Effector memory CD4-positive, alpha-beta T cell (primary cell): ENCODE data around the gene ABCB6.
A peak's percentile ranks its signal among the peaks of the same experiment; 100 is the strongest.

Experiments
- DNase-seq, 3 donors: peaks; one replicate each; pipeline ENCODE4 v3.0.0-alpha.2; 2020
- H3K27ac ChIP-seq: 2 replicates; pipeline ENCODE4 v1.7.0; 2013; ENCODE audit warnings: mild to moderate bottlenecking, low read length, moderate library complexity; ENCODE audit not compliant: insufficient read depth, poor library complexity, severe bottlenecking
- H3K27me3 ChIP-seq: replicated peaks from 2 replicates; pipeline ENCODE4 v1.7.0; 2013; ENCODE audit warnings: mild to moderate bottlenecking, low read length; ENCODE audit not compliant: insufficient read depth, control insufficient read depth, poor library complexity, severe bottlenecking
- H3K36me3 ChIP-seq: 2 replicates; pipeline ENCODE4 v1.7.0; 2013; ENCODE audit warnings: mild to moderate bottlenecking, low read length, moderate library complexity; ENCODE audit not compliant: control insufficient read depth, insufficient read depth
- H3K4me1 ChIP-seq: 2 replicates; pipeline ENCODE4 v1.7.0; 2013; ENCODE audit warnings: low read length, mild to moderate bottlenecking; ENCODE audit not compliant: control insufficient read depth, insufficient read depth, poor library complexity, severe bottlenecking
- H3K4me3 ChIP-seq: 2 replicates; pipeline ENCODE4 v1.7.0; 2013; ENCODE audit warnings: low read length, low read depth, mild to moderate bottlenecking; ENCODE audit not compliant: insufficient read depth, poor library complexity, severe bottlenecking
- H3K9me3 ChIP-seq: 2 replicates; pipeline ENCODE4 v1.7.0; 2013; ENCODE audit warnings: mild to moderate bottlenecking, low read length, moderate library complexity; ENCODE audit not compliant: control insufficient read depth

ABCB6 gene

GRCh38 chr2:219245899-219246230 lies 27.1 kb upstream of the ABCB6 start:
- no peaks in the 10 kb centered on the region for H3K9me3 ChIP-seq
- peak overlapping the region; percentile 93 for H3K4me3 ChIP-seq
- peak overlapping the region; percentile 95 for H3K27ac ChIP-seq
- peaks cover 12% of the 10 kb centered on the region for H3K36me3 ChIP-seq
- no peaks in the 10 kb centered on the region for H3K27me3 ChIP-seq
- H3K4me1 ChIP-seq: peaks cover 58% of the 10 kb centered on the region
- DNase-seq: no peak

GRCh38 chr2:219245148-219245898 lies 26.6 kb upstream of the ABCB6 start, which contains the start of the genes GLB1L and STK16:
GLB1L (minus strand) TSS chr2:219245444; CDS start chr2:219243573, 1,871 bp downstream.
STK16 (plus strand) TSS chr2:219245479; CDS start chr2:219246000, 521 bp downstream.
- peak; percentile 70 to 80 (median 78) for DNase-seq
- peaks cover 7% of the 10 kb centered on the region for H3K36me3 ChIP-seq
- peak within 1 kb of the TSS; percentile 93 for H3K4me3 ChIP-seq
- H3K4me1 ChIP-seq: peaks cover 54% of the 10 kb centered on the region
- H3K9me3 ChIP-seq: no peaks in the 10 kb centered on the region
- H3K27ac ChIP-seq: peak within 1 kb of the TSS; percentile 95
- H3K27me3 ChIP-seq: no peaks in the 10 kb centered on the region

GRCh38 chr2:219244789-219245147 lies 26.0 kb upstream of the ABCB6 start:
- Histone ChIP-seq H3K36me3 (peaks cover under 1% of the 10 kb centered on the region), H3K4me1 (peaks cover 49% of the 10 kb centered on the region), H3K4me3 (peak overlapping the region; percentile 93), H3K27ac (peak overlapping the region; percentile 95), H3K27me3 (no peaks in the 10 kb centered on the region), H3K9me3 (no peaks in the 10 kb centered on the region)
- no peak for DNase-seq

GRCh38 chr2:219243291-219243761 lies 24.6 kb upstream of the ABCB6 start:
- Histone ChIP-seq H3K27me3 (no peaks in the 10 kb centered on the region), H3K36me3 (peaks cover 5% of the 10 kb centered on the region), H3K27ac (no peak overlapping the region), H3K4me3 (no peak overlapping the region), H3K4me1 (peaks cover 37% of the 10 kb centered on the region), H3K9me3 (no peaks in the 10 kb centered on the region)
- no peak for DNase-seq

- peaks cover 73% of the 10 kb centered on the region for H3K36me3 ChIP-seq
Measured at GRCh38 chr2:219234331-219234730, 15.6 kb upstream of the ABCB6 start.

GRCh38 chr2:219230059-219230540 lies 11.3 kb upstream of the ABCB6 start:
- H3K27me3 ChIP-seq: no peaks in the 10 kb centered on the region
- H3K9me3 ChIP-seq: no peaks in the 10 kb centered on the region
- H3K4me1 ChIP-seq: peaks cover 13% of the 10 kb centered on the region
- peak overlapping the region; percentile 80 for H3K4me3 ChIP-seq
- peak overlapping the region; percentile 93 for H3K27ac ChIP-seq
- no peak for DNase-seq
- H3K36me3 ChIP-seq: peaks cover 53% of the 10 kb centered on the region

More at GRCh38 chr2:219234331-219234730, 15.6 kb upstream of the ABCB6 start:
- no peak overlapping the region for H3K27ac ChIP-seq
- H3K9me3 ChIP-seq: no peaks in the 10 kb centered on the region
- DNase-seq: no peak
- H3K4me3 ChIP-seq: no peak overlapping the region
- no peaks in the 10 kb centered on the region for H3K27me3 ChIP-seq
- no peaks in the 10 kb centered on the region for H3K4me1 ChIP-seq

- DNase-seq: peak; percentile 95 to 99 (median 97)
- H3K9me3 ChIP-seq: no peaks in the 10 kb centered on the region
- H3K4me1 ChIP-seq: peaks cover 13% of the 10 kb centered on the region
- H3K4me3 ChIP-seq: peak within 1 kb of the TSS; percentile 80
- H3K27me3 ChIP-seq: no peaks in the 10 kb centered on the region
- H3K36me3 ChIP-seq: peaks cover 53% of the 10 kb centered on the region
- H3K27ac ChIP-seq: peak within 1 kb of the TSS; percentile 93
Measured at GRCh38 chr2:219229305-219230058, 10.7 kb upstream of the ABCB6 start, which contains the start of the genes ANKZF1 and ATG9A. ANKZF1 (plus strand) TSS chr2:219229806; CDS start chr2:219230258, 452 bp downstream. ATG9A (minus strand) TSS chr2:219229636; CDS start chr2:219228024, 1,612 bp downstream.

GRCh38 chr2:219228911-219229304 lies 10.2 kb upstream of the ABCB6 start:
- peak overlapping the region; percentile 93 for H3K27ac ChIP-seq
- DNase-seq: no peak

GRCh38 chr2:219228041-219228910 lies 9.5 kb upstream of the ABCB6 start:
- H3K4me1 ChIP-seq: peaks cover 13% of the 10 kb centered on the region

More at GRCh38 chr2:219228911-219229304, 10.2 kb upstream of the ABCB6 start:
- no peaks in the 10 kb centered on the region for H3K9me3 ChIP-seq
- H3K27me3 ChIP-seq: no peaks in the 10 kb centered on the region
- peaks cover 13% of the 10 kb centered on the region for H3K4me1 ChIP-seq
- H3K4me3 ChIP-seq: peak overlapping the region; percentile 80
- H3K36me3 ChIP-seq: peaks cover 53% of the 10 kb centered on the region

More at GRCh38 chr2:219228041-219228910, 9.5 kb upstream of the ABCB6 start:
- H3K4me3 ChIP-seq: peak overlapping the region; percentile 80
- no peaks in the 10 kb centered on the region for H3K27me3 ChIP-seq
- H3K9me3 ChIP-seq: no peaks in the 10 kb centered on the region
- peaks cover 53% of the 10 kb centered on the region for H3K36me3 ChIP-seq
- DNase-seq: no peak
- H3K27ac ChIP-seq: peak overlapping the region; percentile 93
